Endothelial cell of umbilical vein (primary cell): ENCODE measurements around the gene HTT.

Source experiments
- EZH2 ChIP-seq: IDR thresholded peaks from 2 replicates; pipeline ENCODE4 v1.6.1; 2012; ENCODE audit warnings: borderline replicate concordance, low read depth, mild to moderate bottlenecking, moderate library complexity, low read length, inconsistent platforms; ENCODE audit not compliant: severe bottlenecking
- GATA2 ChIP-seq: IDR thresholded peaks from 2 replicates; pipeline ENCODE4 v1.7.0; 2011; ENCODE audit warnings: low read depth, mild to moderate bottlenecking, moderate library complexity, mixed read lengths, low read length; ENCODE audit not compliant: insufficient read length, insufficient read depth
- JUN ChIP-seq: IDR thresholded peaks from 2 replicates; pipeline ENCODE4 v1.6.1; 2011; ENCODE audit warnings: borderline replicate concordance, low read depth; ENCODE audit not compliant: insufficient read length, insufficient read depth
- MYC ChIP-seq: IDR thresholded peaks from one replicate; pipeline ENCODE4 v1.6.1; 2011; ENCODE audit warnings: mild to moderate bottlenecking, low read depth, low read length
- POLR2A ChIP-seq: IDR thresholded peaks from 2 replicates; pipeline ENCODE4 v1.6.1; 2012; ENCODE audit warnings: low read depth, mild to moderate bottlenecking, control low read depth, low read length
- POLR2AphosphoS5 ChIP-seq: IDR thresholded peaks from 2 replicates; pipeline ENCODE4 v1.6.1; 2012; ENCODE audit warnings: low read depth, mild to moderate bottlenecking, control low read depth, low read length, moderate library complexity; ENCODE audit not compliant: insufficient read depth
- TF ChIP-seq, protein P1 (sequence below), 2 donors: IDR thresholded peaks; 1 replicate in 1 of 2; 2 replicates in 1 of 2; pipeline ENCODE4 v1.5.1; 2011; ENCODE audit warnings: low read length in 2 of 2, mild to moderate bottlenecking in 2 of 2, moderate library complexity in 2 of 2, control low read depth in 1 of 2, inconsistent platforms in 1 of 2, low read depth in 1 of 2; ENCODE audit not compliant: insufficient read depth in 1 of 2; ENCODE audit errors: extremely low read depth in 1 of 2
- TF ChIP-seq, protein P2 (sequence below): IDR thresholded peaks from 2 replicates; pipeline ENCODE4 v1.6.1; 2011; ENCODE audit not compliant: insufficient read depth, insufficient read length

DNA sequence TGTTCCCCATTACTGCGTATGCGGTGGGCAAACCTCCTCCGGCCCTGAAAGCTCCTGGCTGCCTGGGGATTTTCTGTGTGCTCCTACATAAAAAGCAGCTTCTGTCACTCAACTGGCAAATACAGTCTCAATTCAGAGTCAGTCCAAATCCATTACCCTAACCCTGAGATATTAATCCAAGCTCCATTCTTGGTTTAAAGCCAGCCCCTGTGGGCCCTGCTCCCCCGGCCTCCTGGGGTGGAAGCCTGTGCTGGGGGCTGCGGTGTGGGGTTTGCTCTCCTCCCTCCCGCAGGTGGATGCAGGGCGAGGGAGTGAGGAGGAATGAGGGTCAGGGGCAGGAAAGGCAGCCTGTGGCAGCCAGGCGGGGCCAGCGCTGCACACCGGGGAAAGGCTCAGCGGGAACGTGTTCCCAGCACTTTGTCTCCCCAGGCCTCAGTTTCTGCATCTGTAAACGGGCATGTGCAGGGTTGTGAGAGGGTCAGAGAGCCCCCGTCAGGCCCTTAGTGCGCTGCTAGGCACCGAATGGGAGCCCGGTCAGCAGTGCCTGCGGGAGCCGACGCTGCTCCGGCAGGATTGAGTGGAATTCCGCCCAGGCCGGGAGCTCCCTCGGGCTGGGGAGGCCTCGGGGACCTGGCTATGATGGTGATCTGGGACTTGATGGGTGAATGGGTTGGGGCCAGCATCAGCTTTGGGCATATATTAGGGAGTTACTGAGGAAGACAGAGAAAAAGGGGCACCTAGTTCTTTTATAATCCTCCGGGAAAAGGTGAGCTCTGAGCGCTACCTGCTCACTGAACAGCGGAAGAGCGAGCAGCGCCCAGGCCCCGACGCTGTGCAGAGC lies 212.1 kb downstream of the HTT start:
- TF ChIP-seq, protein P1, sequence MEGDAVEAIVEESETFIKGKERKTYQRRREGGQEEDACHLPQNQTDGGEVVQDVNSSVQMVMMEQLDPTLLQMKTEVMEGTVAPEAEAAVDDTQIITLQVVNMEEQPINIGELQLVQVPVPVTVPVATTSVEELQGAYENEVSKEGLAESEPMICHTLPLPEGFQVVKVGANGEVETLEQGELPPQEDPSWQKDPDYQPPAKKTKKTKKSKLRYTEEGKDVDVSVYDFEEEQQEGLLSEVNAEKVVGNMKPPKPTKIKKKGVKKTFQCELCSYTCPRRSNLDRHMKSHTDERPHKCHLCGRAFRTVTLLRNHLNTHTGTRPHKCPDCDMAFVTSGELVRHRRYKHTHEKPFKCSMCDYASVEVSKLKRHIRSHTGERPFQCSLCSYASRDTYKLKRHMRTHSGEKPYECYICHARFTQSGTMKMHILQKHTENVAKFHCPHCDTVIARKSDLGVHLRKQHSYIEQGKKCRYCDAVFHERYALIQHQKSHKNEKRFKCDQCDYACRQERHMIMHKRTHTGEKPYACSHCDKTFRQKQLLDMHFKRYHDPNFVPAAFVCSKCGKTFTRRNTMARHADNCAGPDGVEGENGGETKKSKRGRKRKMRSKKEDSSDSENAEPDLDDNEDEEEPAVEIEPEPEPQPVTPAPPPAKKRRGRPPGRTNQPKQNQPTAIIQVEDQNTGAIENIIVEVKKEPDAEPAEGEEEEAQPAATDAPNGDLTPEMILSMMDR (IDR thresholded peaks at IDR 0.05; ENCODE audit: extremely low read depth in 1 of 2, insufficient read depth in 1 of 2, low read depth in 1 of 2, low read length in 2 of 2), result no peak
- TF ChIP-seq POLR2AphosphoS5 (no peak), POLR2A (no peak), EZH2 (no peak), MYC (no peak), JUN (no peak), GATA2 (no peak)
- TF ChIP-seq, protein P2, sequence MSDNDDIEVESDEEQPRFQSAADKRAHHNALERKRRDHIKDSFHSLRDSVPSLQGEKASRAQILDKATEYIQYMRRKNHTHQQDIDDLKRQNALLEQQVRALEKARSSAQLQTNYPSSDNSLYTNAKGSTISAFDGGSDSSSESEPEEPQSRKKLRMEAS, result no peak
